H1 (cell line): Measurements from ENCODE around the gene STPG1. TPM values are rescaled to one million over a fixed set of nuclear protein-coding genes. Genes with fewer than 3 reads are reported as not detected.

Experiments used
- CTCF ChIA-PET: fragments of 300-600 bp; sonication (Branson Sonifier 250); formaldehyde crosslinking; loops from one replicate; lab custom pipeline; 2021; ENCODE audit not compliant: partially characterized antibody; lab: Charles Lee
- POLR2A ChIA-PET: fragments of 300-600 bp; sonication (Branson Sonifier 250); formaldehyde crosslinking; loops from one replicate; lab custom pipeline; 2021; ENCODE audit warnings: inconsistent platforms; ENCODE audit not compliant: partially characterized antibody; lab: Charles Lee
- DNase-seq, 2 experiments: peaks; one replicate each; pipeline versions ENCODE4 v3.0.0 to v3.0.0-alpha.2; 2010 to 2022; ENCODE audit warnings: low spot score in 2 of 2, low read depth in 1 of 2, mixed read lengths in 1 of 2
- FAIRE-seq: peaks from 2 replicates; lab custom pipeline; 2011; peaks lifted over from hg19 to GRCh38; lab: Jason Lieb, UNC
- H2AFZ ChIP-seq: 2 replicates; pipeline ENCODE4 v1.8.1; 2012; ENCODE audit warnings: low read length, inconsistent platforms
- H2AK5ac ChIP-seq: 2 replicates; pipeline ENCODE4 v1.6.1; 2013; ENCODE audit warnings: low read depth, low read length
- H2BK120ac ChIP-seq: replicated peaks from 2 replicates; pipeline ENCODE3; 2013; ENCODE audit warnings: low read depth, low read length, inconsistent platforms
- H2BK12ac ChIP-seq: 2 replicates; pipeline ENCODE4 v1.6.1; 2013; ENCODE audit warnings: low read depth, low read length
- H2BK15ac ChIP-seq: 2 replicates; pipeline ENCODE4 v1.6.1; 2013; ENCODE audit warnings: low read length
- H2BK20ac ChIP-seq: 2 replicates; pipeline ENCODE4 v1.6.1; 2013; ENCODE audit warnings: low read length
- H2BK5ac ChIP-seq: 2 replicates; pipeline ENCODE4 v1.6.1; 2013; ENCODE audit warnings: low read depth, low read length
- H3K14ac ChIP-seq: 2 replicates; pipeline ENCODE4 v1.6.1; 2013; ENCODE audit warnings: inconsistent platforms; ENCODE audit not compliant: insufficient read length
- H3K18ac ChIP-seq: 2 replicates; pipeline ENCODE4 v1.6.1; 2013; ENCODE audit warnings: low read length; ENCODE audit errors: extremely low read depth
- H3K23ac ChIP-seq: 2 replicates; pipeline ENCODE4 v1.6.1; 2013; ENCODE audit warnings: inconsistent platforms; ENCODE audit not compliant: insufficient read length
- H3K23me2 ChIP-seq: 2 replicates; pipeline ENCODE4 v1.6.1; 2013; ENCODE audit warnings: low read depth, low read length
- H3K27ac ChIP-seq: 2 replicates; pipeline ENCODE4 v1.6.1; 2011; ENCODE audit warnings: low read depth, low read length, inconsistent platforms
- H3K27me3 ChIP-seq, 4 experiments: replicated peaks in 1 of 4; 1 replicate in 1 of 4; 2 replicates in 3 of 4; pipeline versions ENCODE4 v1.6.1 to v1.8.1; 2011 to 2013; ENCODE audit warnings: low read length in 3 of 4, mild to moderate bottlenecking in 3 of 4, inconsistent platforms in 2 of 4, mixed read lengths in 2 of 4, moderate library complexity in 1 of 4; ENCODE audit not compliant: control insufficient read depth in 3 of 4, insufficient read depth in 3 of 4; ENCODE audit errors: extremely low read depth in 1 of 4
- H3K36me3 ChIP-seq, 4 experiments: 2 replicates each; pipeline versions ENCODE4 v1.6.1 to v1.8.1; 2011 to 2013; ENCODE audit warnings: mild to moderate bottlenecking in 4 of 4, low read length in 3 of 4, moderate library complexity in 2 of 4, control low read depth in 1 of 4, inconsistent platforms in 1 of 4; ENCODE audit not compliant: insufficient read depth in 4 of 4, control insufficient read depth in 2 of 4
- H3K4ac ChIP-seq: replicated peaks from 2 replicates; pipeline ENCODE3; 2013; ENCODE audit warnings: low read length, low read depth, mixed read lengths, inconsistent platforms; ENCODE audit not compliant: insufficient read length
- H3K4me1 ChIP-seq, 4 experiments: replicated peaks in 1 of 4; 1 replicate in 1 of 4; 2 replicates in 3 of 4; pipeline versions ENCODE4 v1.6.1 to v1.8.1; 2011 to 2013; ENCODE audit warnings: low read length in 3 of 4, inconsistent platforms in 2 of 4, mixed read lengths in 1 of 4; ENCODE audit not compliant: insufficient read depth in 4 of 4, control insufficient read depth in 3 of 4
- H3K4me2 ChIP-seq, 2 experiments: 2 replicates each; pipeline versions ENCODE4 v1.6.1 to v1.8.1; 2011 to 2013; ENCODE audit warnings: low read depth in 2 of 2, low read length in 2 of 2, control low read depth in 1 of 2, inconsistent platforms in 1 of 2, mild to moderate bottlenecking in 1 of 2; ENCODE audit not compliant: insufficient read depth in 1 of 2
- H3K4me3 ChIP-seq, 4 experiments: fragments of 200-600, 300-600 bp in 1 of 4; sonication (generic), shearing (Covaris generic), sonication (Bioruptor Twin) in 1 of 4; 2 replicates each; pipeline versions ENCODE4 v1.5.1 to v1.8.1; 2011 to 2016; ENCODE audit warnings: low read length in 4 of 4, low read depth in 3 of 4, control low read depth in 2 of 4, inconsistent platforms in 2 of 4, mild to moderate bottlenecking in 2 of 4, mixed read lengths in 1 of 4, moderate library complexity in 1 of 4; ENCODE audit not compliant: insufficient read depth in 2 of 4; ENCODE audit errors: extremely low read depth in 1 of 4
- H3K56ac ChIP-seq: replicated peaks from 2 replicates; pipeline ENCODE3; 2013; ENCODE audit warnings: low read depth, mild to moderate bottlenecking, mixed read lengths, low read length, inconsistent platforms; ENCODE audit not compliant: insufficient read length
- H3K79me1 ChIP-seq: 2 replicates; pipeline ENCODE4 v1.6.1; 2013; ENCODE audit warnings: low read depth, low read length, control low read depth
- H3K79me2 ChIP-seq, 2 experiments: 2 replicates each; pipeline versions ENCODE4 v1.6.1 to v1.8.1; 2012 to 2013; ENCODE audit warnings: low read length in 2 of 2, mild to moderate bottlenecking in 2 of 2, inconsistent platforms in 1 of 2; ENCODE audit not compliant: insufficient read depth in 2 of 2, control insufficient read depth in 1 of 2
- H3K9ac ChIP-seq, 4 experiments: replicated peaks in 1 of 4; 1 replicate in 1 of 4; 2 replicates in 3 of 4; pipeline versions ENCODE4 v1.6.1 to v1.8.1; 2011 to 2013; ENCODE audit warnings: low read depth in 3 of 4, low read length in 3 of 4, control low read depth in 2 of 4, mild to moderate bottlenecking in 2 of 4, moderate library complexity in 2 of 4, inconsistent platforms in 1 of 4; ENCODE audit errors: extremely low read depth in 1 of 4
- H3K9me3 ChIP-seq, 2 experiments: 2 replicates each; pipeline versions ENCODE4 v1.6.1 to v1.8.1; 2012 to 2013; ENCODE audit warnings: mild to moderate bottlenecking in 2 of 2, moderate library complexity in 2 of 2, control low read depth in 1 of 2, inconsistent platforms in 1 of 2, low read depth in 1 of 2, low read length in 1 of 2, mixed read lengths in 1 of 2; ENCODE audit not compliant: insufficient read depth in 2 of 2
- H4K20me1 ChIP-seq, 2 experiments: replicated peaks in 1 of 2; 2 replicates each; pipeline versions ENCODE3 to v1.8.1; 2011 to 2013; ENCODE audit warnings: inconsistent platforms in 2 of 2, low read length in 2 of 2, mild to moderate bottlenecking in 1 of 2; ENCODE audit not compliant: insufficient read depth in 2 of 2, control insufficient read depth in 1 of 2
- H4K5ac ChIP-seq: 2 replicates; pipeline ENCODE4 v1.6.1; 2013; ENCODE audit warnings: low read length, low read depth, mixed read lengths, inconsistent platforms; ENCODE audit not compliant: insufficient read length
- H4K8ac ChIP-seq: 2 replicates; pipeline ENCODE4 v1.8.0; 2013; ENCODE audit warnings: mild to moderate bottlenecking, moderate library complexity, low read length, inconsistent platforms; ENCODE audit not compliant: insufficient read depth; ENCODE audit errors: extremely low read depth
- H4K91ac ChIP-seq: replicated peaks from 2 replicates; pipeline ENCODE3; 2013; ENCODE audit warnings: low read length, mixed read lengths, inconsistent platforms; ENCODE audit not compliant: insufficient read length
- NANOG ChIP-seq: IDR thresholded peaks from 2 replicates; pipeline ENCODE4 v1.6.1; 2011; ENCODE audit warnings: low read length, low read depth, mild to moderate bottlenecking, inconsistent platforms; ENCODE audit not compliant: insufficient read depth, poor library complexity, severe bottlenecking
- WGBS, 2 experiments: shearing (Covaris generic) in 1 of 2; methylation state at CpG; one replicate each; pipeline versions ENCODE4 v1.1.6 to v1.1.7; 2013 to 2015; ENCODE audit warnings: low lambda C conversion rate in 2 of 2, mixed read lengths in 2 of 2, inconsistent platforms in 1 of 2, low coverage in 1 of 2, missing lambda C conversion rate in 1 of 2; ENCODE audit not compliant: insufficient replicate concordance in 2 of 2, insufficient coverage in 1 of 2, insufficient read length in 1 of 2; ENCODE audit errors: extremely low coverage in 1 of 2, missing lambda C conversion rate in 1 of 2; 5-methylcytosine and 5-hydroxymethylcytosine counted together
- polyA plus RNA-seq, 7 experiments: library from polyadenylated mRNA; depleted of rRNA in 3 of 7; stranded (reverse) in 5 of 7; unstranded in 2 of 7; fragments of >200 nt in 5 of 7; fragments of 200-250 nt in 2 of 7; gene quantifications; 1 replicate in 5 of 7; 2 replicates in 1 of 7; 4 replicates in 1 of 7; pipeline versions ENCODE4 v1.2.1 to v1.2.3, GENCODE V29; 2011 to 2013; ENCODE audit warnings: missing spikeins in 2 of 7, mixed read lengths in 2 of 7
- total RNA-seq: library from RNA; stranded (reverse); fragmentation: NEBNext Ultra II Directional; extraction: Animal tissue kit (Norgen Biotek cat#: 25700); gene quantifications from 2 replicates; pipeline ENCODE4 v1.2.1, GENCODE V29; 2021

STPG1 gene
- total and polyA plus RNA-seq, 2 of the 8 experiments (the other 6 are each of a cell fraction or from before 2014, with no cell fraction given): 10.3 to 11.2 TPM

- no peak overlapping the region for H3K4me2 ChIP-seq
- no peak overlapping the region for H2BK120ac ChIP-seq
- DNase-seq (no peak), FAIRE-seq (no peak)
- no peak overlapping the region for H4K5ac ChIP-seq
- ChIA-PET CTCF (interaction anchor here (0.8 to 9.8 kb wide), 18 partner anchors 10 to 263 kb away, joined by 3 to 233 read pairs (median 6); no protein-coding TSS in a partner anchor), POLR2A (interaction anchor here (2.3 kb wide), 1 partner anchor 9 kb away, joined by 5 read pairs; no protein-coding TSS in a partner anchor)
- H3K4ac ChIP-seq: no peak overlapping the region
- H3K79me1 ChIP-seq: no peaks in the 10 kb centered on the region
- peaks cover 0 to 5% (median 0%) of the 10 kb centered on the region in 4 experiments; a peak in 4 of 8 replicates for H3K36me3 ChIP-seq
- no peak overlapping the region for H3K18ac ChIP-seq
- H3K79me2 ChIP-seq: no peaks in the 10 kb centered on the region
- H3K27ac ChIP-seq: no peak overlapping the region
- no peak overlapping the region for H4K91ac ChIP-seq
- no peak overlapping the region for H3K56ac ChIP-seq
- H2BK12ac ChIP-seq: no peak overlapping the region
- H3K14ac ChIP-seq: no peak overlapping the region
- no peak overlapping the region for H3K9ac ChIP-seq
- no peaks in the 10 kb centered on the region for H4K20me1 ChIP-seq
- no peak overlapping the region for H2AK5ac ChIP-seq
- no peak overlapping the region for H2BK20ac ChIP-seq
- no peak overlapping the region for H2BK5ac ChIP-seq
- 83% methylated on average over 2 of the region's 2 CpGs; no CpG with 5 or more reads in 1 of the 2 experiments for WGBS, 2 experiments
- no peaks in the 10 kb centered on the region for H3K9me3 ChIP-seq
- no peaks in the 10 kb centered on the region for H3K27me3 ChIP-seq
- no peaks in the 10 kb centered on the region for H3K23me2 ChIP-seq
- H4K8ac ChIP-seq: no peak overlapping the region
- no peak overlapping the region for H3K23ac ChIP-seq
- H2AFZ ChIP-seq: no peak overlapping the region
- no peak overlapping the region for H3K4me3 ChIP-seq
- H3K4me1 ChIP-seq: no peaks in the 10 kb centered on the region
- no peak overlapping the region for H2BK15ac ChIP-seq
- TF ChIP-seq NANOG: no peak
Observed at GRCh38 chr1:24383381-24383940, 30.1 kb downstream of the STPG1 start.
